Large intestine (tissue), 3 donors: ENCODE measurements around the gene CMIP. TPM values are rescaled to one million over a fixed set of nuclear protein-coding genes. Genes with fewer than 3 reads are reported as not detected.
A peak's percentile ranks its signal among the peaks of the same experiment; 100 is the strongest.

Experiments
- DNase-seq, 2 donors: peaks; one replicate each; pipeline versions ENCODE4 v3.0.0 to v3.0.0-alpha.2; 2013
- H3K27ac ChIP-seq: one replicate; pipeline ENCODE4 v1.5.1; 2013; ENCODE audit warnings: low read length
- H3K27me3 ChIP-seq: 2 replicates; pipeline ENCODE4 v1.6.1; 2013; ENCODE audit warnings: low read length; ENCODE audit not compliant: control insufficient read depth, insufficient read depth
- H3K36me3 ChIP-seq: 2 replicates; pipeline ENCODE4 v1.6.1; 2013; ENCODE audit warnings: low read length; ENCODE audit not compliant: control insufficient read depth, insufficient read depth
- H3K4me1 ChIP-seq: one replicate; pipeline ENCODE4 v1.6.1; 2013; ENCODE audit warnings: low read length; ENCODE audit not compliant: control insufficient read depth, insufficient read depth
- H3K4me3 ChIP-seq: one replicate; pipeline ENCODE4 v1.5.1; 2013; ENCODE audit warnings: low read length
- H3K9me3 ChIP-seq: one replicate; pipeline ENCODE4 v1.6.1; 2013; ENCODE audit warnings: mild to moderate bottlenecking, low read depth, low read length, moderate library complexity; ENCODE audit not compliant: control insufficient read depth
- WGBS: methylation state at CpG from one replicate; pipeline ENCODE4 v1.1.5; 2013; ENCODE audit warnings: low lambda C conversion rate; ENCODE audit not compliant: insufficient coverage; 5-methylcytosine and 5-hydroxymethylcytosine counted together
- polyA plus RNA-seq: library from polyadenylated mRNA; unstranded; fragments of 120-200 nt; gene quantifications from one replicate; pipeline ENCODE4 v1.2.1, GENCODE V29; 2013

CMIP gene
- polyA plus RNA-seq, 1 donor: 64.5 TPM

DNA sequence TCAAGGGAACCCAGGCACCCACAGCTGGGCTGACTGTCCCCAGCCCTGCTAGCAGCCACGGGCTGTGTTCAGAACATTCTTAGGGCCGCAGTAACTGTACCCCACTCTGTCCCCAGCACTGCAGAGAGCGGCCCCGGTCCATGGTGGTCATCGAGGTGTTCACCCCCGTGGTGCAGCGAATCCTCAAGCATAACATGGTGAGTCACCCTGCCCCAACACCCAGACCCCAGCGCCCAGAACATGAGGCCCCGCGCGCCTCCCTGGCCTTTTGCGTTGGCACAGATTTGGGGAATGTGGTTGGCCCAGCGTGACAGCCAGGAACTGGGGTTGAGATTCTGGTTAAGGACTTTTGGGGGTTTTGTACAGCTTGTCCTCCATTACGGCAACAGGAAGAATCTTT, 219.5 kb downstream of the CMIP start:
- DNase-seq: no peak
- Histone ChIP-seq H3K9me3 (no peaks in the 10 kb centered on the region), H3K27me3 (no peaks in the 10 kb centered on the region), H3K27ac (no peak overlapping the region), H3K4me1 (peaks cover 3% of the 10 kb centered on the region), H3K4me3 (no peak overlapping the region), H3K36me3 (peaks cover 84% of the 10 kb centered on the region)
- WGBS: 83% methylated on average over 1 of the region's 14 CpGs

- Histone ChIP-seq H3K4me3 (no peak overlapping the region), H3K27me3 (no peaks in the 10 kb centered on the region), H3K4me1 (peaks cover 3% of the 10 kb centered on the region), H3K36me3 (peaks cover 87% of the 10 kb centered on the region), H3K9me3 (no peaks in the 10 kb centered on the region), H3K27ac (no peak overlapping the region)
- no peak for DNase-seq
- whole genome bisulfite sequencing: no CpG with 5 or more reads among the region's 4 CpGs
Measured at GRCh38 chr16:81665588-81665987, 221.0 kb downstream of the CMIP start.

- Histone ChIP-seq H3K9me3 (no peaks in the 10 kb centered on the region), H3K36me3 (peaks cover 87% of the 10 kb centered on the region), H3K27ac (no peak overlapping the region), H3K27me3 (no peaks in the 10 kb centered on the region), H3K4me3 (no peak overlapping the region), H3K4me1 (peaks cover 3% of the 10 kb centered on the region)
- WGBS: 83% methylated on average over 1 of the region's 7 CpGs
- no peak for DNase-seq
Measured at GRCh38 chr16:81666113-81666512, 221.5 kb downstream of the CMIP start.

DNA sequence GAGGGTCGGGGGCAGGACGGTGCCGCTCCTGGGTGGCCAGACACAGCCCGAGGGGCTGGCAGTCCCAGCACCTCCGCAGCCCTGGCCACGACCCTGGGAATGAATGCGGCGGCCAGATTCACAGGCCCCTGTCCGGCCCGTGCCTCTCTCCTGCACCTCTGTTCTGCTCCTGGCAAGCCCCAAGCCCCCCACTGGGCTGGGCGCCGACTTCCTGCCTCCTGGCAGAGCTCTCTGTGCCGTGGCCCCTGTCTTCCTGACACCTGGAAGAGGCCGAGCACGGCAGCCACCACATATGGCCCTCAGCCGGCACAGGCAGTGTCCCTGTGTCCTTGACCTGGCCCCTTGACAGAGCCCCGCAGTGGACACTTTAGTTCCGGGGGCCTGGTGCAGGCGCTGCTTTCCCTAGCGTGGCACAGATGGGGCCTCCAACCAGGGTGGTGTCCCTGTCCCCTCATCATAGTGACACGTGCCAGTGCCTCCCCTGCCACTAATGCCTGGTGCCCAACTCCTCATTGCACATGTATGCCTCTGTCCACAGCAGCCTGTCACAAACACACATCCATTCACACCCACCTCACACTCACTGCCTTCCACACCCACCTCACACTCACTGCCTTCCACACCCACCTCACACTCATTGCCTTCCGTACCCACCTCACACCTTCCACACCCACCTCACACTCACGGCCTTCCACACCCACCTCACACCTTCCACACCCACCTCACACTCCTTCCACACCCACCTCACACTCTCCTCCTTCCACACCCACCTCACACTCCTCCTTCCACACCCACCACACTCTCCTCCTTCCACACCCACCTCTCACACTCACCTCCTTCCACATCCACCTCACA, 223.9 kb downstream of the CMIP start:
- WGBS: no CpG with 5 or more reads among the region's 23 CpGs
- peaks cover 86% of the 10 kb centered on the region for H3K36me3 ChIP-seq
- H3K4me3 ChIP-seq: no peak overlapping the region
- no peak for DNase-seq
- no peaks in the 10 kb centered on the region for H3K27me3 ChIP-seq
- H3K9me3 ChIP-seq: no peaks in the 10 kb centered on the region
- H3K27ac ChIP-seq: peak overlapping the region; percentile 29
- peaks cover 3% of the 10 kb centered on the region for H3K4me1 ChIP-seq

DNA sequence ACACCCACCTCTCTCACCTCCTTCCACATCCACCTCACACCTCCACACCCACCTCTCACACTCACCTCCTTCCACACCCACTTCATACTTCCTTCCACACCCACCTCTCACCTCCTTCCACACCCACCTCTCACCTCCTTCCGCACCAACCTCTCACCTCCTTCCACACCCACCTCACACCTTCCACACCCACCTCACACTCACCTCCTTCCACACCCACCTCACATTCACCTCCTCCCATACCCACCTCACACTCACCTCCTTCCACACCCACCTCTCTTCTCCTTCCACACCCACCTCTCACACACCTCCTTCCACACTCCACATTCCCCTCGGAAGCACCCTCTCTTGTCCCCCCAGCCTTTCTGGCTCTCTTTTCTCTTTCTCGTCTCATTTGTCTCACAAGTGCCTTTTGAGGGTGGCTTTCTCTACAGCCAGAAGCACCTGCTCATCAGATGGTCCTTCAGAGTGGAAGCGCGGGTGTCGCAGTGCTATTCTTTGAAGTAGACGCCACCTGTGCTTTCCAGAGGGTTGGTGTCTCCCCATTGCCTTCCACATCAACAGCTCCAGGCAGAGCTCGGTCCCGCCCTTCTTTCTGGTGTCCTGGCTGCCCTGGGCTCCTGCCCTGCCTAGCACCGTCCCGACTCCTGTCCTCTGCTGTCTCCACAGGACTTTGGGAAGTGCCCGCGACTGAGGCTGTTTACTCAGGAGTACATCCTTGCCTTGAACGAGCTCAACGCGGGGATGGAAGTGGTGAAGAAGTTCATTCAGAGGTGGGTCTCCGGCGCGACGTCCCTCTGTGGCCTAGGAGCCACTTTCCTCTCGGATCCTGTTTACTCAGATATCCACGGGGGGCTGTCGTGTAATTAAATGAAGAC, 225.1 kb downstream of the CMIP start:
- 86% methylated on average over 3 of the region's 23 CpGs for WGBS
- DNase-seq: no peak
- H3K9me3 ChIP-seq: no peaks in the 10 kb centered on the region
- no peak overlapping the region for H3K4me3 ChIP-seq
- peaks cover 83% of the 10 kb centered on the region for H3K36me3 ChIP-seq
- H3K27me3 ChIP-seq: no peaks in the 10 kb centered on the region
- no peak overlapping the region for H3K27ac ChIP-seq
- peaks cover 3% of the 10 kb centered on the region for H3K4me1 ChIP-seq

- no CpG with 5 or more reads among the region's 14 CpGs for WGBS
- DNase-seq: no peak
- Histone ChIP-seq H3K27me3 (no peaks in the 10 kb centered on the region), H3K4me3 (no peak overlapping the region), H3K36me3 (peaks cover 85% of the 10 kb centered on the region), H3K9me3 (no peaks in the 10 kb centered on the region), H3K27ac (no peak overlapping the region), H3K4me1 (peaks cover 3% of the 10 kb centered on the region)
Measured at GRCh38 chr16:81671738-81672597, 227.4 kb downstream of the CMIP start.

DNA sequence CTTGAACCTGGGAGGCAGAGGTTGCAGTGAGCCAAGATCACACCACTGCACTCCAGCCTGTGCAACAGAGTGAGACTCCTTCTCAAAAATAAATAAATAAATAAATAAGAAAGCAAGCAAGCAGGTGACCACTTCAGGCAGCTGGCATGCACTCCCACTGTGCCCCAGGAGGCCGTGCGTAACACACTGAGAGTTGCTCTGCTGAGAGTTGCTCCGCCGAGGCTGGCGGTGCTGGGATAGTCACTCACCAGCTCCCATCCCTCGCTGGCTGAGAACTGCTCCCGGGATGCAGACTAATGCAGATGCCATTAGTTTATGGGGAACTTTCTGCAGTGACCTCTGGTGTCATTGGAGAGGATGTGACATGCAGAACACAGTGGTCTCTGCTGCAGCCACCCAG, 228.8 kb downstream of the CMIP start:
- Histone ChIP-seq H3K36me3 (peaks cover 88% of the 10 kb centered on the region), H3K27ac (no peak overlapping the region), H3K9me3 (no peaks in the 10 kb centered on the region), H3K4me1 (no peaks in the 10 kb centered on the region), H3K4me3 (no peak overlapping the region), H3K27me3 (no peaks in the 10 kb centered on the region)
- no peak for DNase-seq
- WGBS: no CpG with 5 or more reads among the region's 7 CpGs

DNA sequence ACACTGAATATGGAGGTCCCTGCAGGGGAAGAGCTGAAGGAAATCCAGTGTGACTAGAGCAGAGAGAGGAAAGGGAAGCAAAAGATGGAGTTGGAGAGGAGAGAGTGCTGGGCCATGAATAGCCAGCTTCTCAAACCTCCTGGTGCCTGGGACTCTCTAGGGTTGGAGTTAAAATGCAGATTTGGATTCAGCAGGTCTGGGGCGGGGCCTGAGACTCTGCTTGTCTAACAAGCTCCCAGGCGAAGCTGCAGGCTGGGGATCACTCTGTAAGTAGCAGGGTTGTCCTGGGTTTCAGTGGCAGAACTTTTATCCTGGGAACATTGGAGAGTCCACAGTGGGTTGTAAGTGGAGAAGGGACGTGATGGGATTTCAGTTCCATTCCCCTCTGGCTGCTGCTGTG, 231.1 kb downstream of the CMIP start:
- DNase-seq: no peak
- H3K36me3 ChIP-seq: peaks cover 94% of the 10 kb centered on the region
- peak overlapping the region; percentile 31 for H3K27ac ChIP-seq
- H3K9me3 ChIP-seq: no peaks in the 10 kb centered on the region
- no peaks in the 10 kb centered on the region for H3K4me1 ChIP-seq
- WGBS: no CpG with 5 or more reads among the region's 3 CpGs
- no peaks in the 10 kb centered on the region for H3K27me3 ChIP-seq
- H3K4me3 ChIP-seq: no peak overlapping the region

- Histone ChIP-seq H3K4me3 (no peak overlapping the region), H3K27ac (peak overlapping the region; percentile 31), H3K36me3 (peaks cover 94% of the 10 kb centered on the region), H3K9me3 (no peaks in the 10 kb centered on the region), H3K27me3 (no peaks in the 10 kb centered on the region), H3K4me1 (no peaks in the 10 kb centered on the region)
- no peak for DNase-seq
- no CpG with 5 or more reads among the region's 19 CpGs for WGBS
Measured at GRCh38 chr16:81676066-81676882, 231.7 kb downstream of the CMIP start.
